ENCODE data around the gene MRGPRG.

The MRGPRG gene

GRCh38 chr11:3206922-3207204 lies 11.8 kb downstream of the MRGPRG start:
- no peak for DNase-seq (ENCODE audit: low spot score)

- DNase-seq (ENCODE audit: low spot score), result no peak
Observed at GRCh38 chr11:3206156-3206921, 12.3 kb downstream of the MRGPRG start.

GRCh38 chr11:3205261-3206155 lies 13.1 kb downstream of the MRGPRG start:
- DNase-seq (ENCODE audit: low spot score), result no peak

- no peak for DNase-seq (ENCODE audit: low spot score)
Observed at GRCh38 chr11:3204141-3205015, 14.2 kb downstream of the MRGPRG start.

GRCh38 chr11:3203221-3204043 lies 15.2 kb downstream of the MRGPRG start:
- DNase-seq (ENCODE audit: low spot score), result no peak

GRCh38 chr11:3202759-3203158 lies 15.9 kb downstream of the MRGPRG start:
- DNase-seq (ENCODE audit: low spot score), result no peak

- DNase-seq (ENCODE audit: low spot score), result no peak
Observed at GRCh38 chr11:3202305-3202704, 16.3 kb downstream of the MRGPRG start.

- no peak for DNase-seq (ENCODE audit: low spot score)
Observed at GRCh38 chr11:3201677-3202181, 16.9 kb downstream of the MRGPRG start.

- DNase-seq (ENCODE audit: low spot score), result no peak
Observed at GRCh38 chr11:3201112-3201581, 17.5 kb downstream of the MRGPRG start.

- no peak for DNase-seq (ENCODE audit: low spot score)
Observed at GRCh38 chr11:3200388-3201111, 18.1 kb downstream of the MRGPRG start.

GRCh38 chr11:3199537-3200295 lies 18.9 kb downstream of the MRGPRG start:
- no peak for DNase-seq (ENCODE audit: low spot score)

GRCh38 chr11:3198815-3199214 lies 19.8 kb downstream of the MRGPRG start:
- no peak for DNase-seq (ENCODE audit: low spot score)

GRCh38 chr11:3197878-3198528 lies 20.6 kb downstream of the MRGPRG start:
- DNase-seq (ENCODE audit: low spot score), result no peak

GRCh38 chr11:3197044-3197695 lies 21.4 kb downstream of the MRGPRG start:
- no peak for DNase-seq (ENCODE audit: low spot score)

GRCh38 chr11:3196161-3197043 lies 22.2 kb downstream of the MRGPRG start:
- DNase-seq (ENCODE audit: low spot score), result no peak

- peak; percentile 64 for DNase-seq (ENCODE audit: low spot score)
Observed at GRCh38 chr11:3195251-3196160, 23.1 kb downstream of the MRGPRG start.

Data from hepatic stellate cell (primary cell).